Body of pancreas (tissue), 4 donors: Measurements from ENCODE around the gene NPAS2. TPM values are rescaled to one million over a fixed set of nuclear protein-coding genes. Genes with fewer than 3 reads are reported as not detected.

ENCODE experiments used
- ATAC-seq: fragments of 150-250 bp; one replicate; pipeline ENCODE4 v1.9.1; 2016
- DNase-seq, 4 donors: peaks; one replicate each; pipeline ENCODE4 v3.0.0-alpha.2; 2019
- H3K27ac ChIP-seq, 4 donors: fragments of 200-600 bp; sonication (generic); 1 replicate in 3 of 4; 2 replicates in 1 of 4; pipeline versions ENCODE4 v1.5.1 to v1.6.1; 2016 to 2019; ENCODE audit warnings: mild to moderate bottlenecking in 1 of 4, mixed read lengths in 1 of 4, moderate library complexity in 1 of 4
- H3K27me3 ChIP-seq, 2 donors: fragments of 200-600 bp; sonication (generic); one replicate each; pipeline ENCODE4 v1.6.0; 2016; ENCODE audit warnings: mild to moderate bottlenecking in 1 of 2
- H3K36me3 ChIP-seq, 2 donors: fragments of 200-600 bp; sonication (generic); replicated peaks in 1 of 2; 2 replicates each; pipeline ENCODE4 v1.5.1; 2016; ENCODE audit warnings: low read depth in 2 of 2; ENCODE audit not compliant: insufficient read depth in 1 of 2
- H3K4me1 ChIP-seq: fragments of 200-600 bp; sonication (generic); one replicate; pipeline ENCODE4 v1.6.0; 2016
- H3K4me3 ChIP-seq, 2 donors: fragments of 200-600 bp; sonication (generic); 1 replicate in 1 of 2; 2 replicates in 1 of 2; pipeline ENCODE4 v1.5.1; 2016 to 2019
- H3K9me3 ChIP-seq, 3 donors: fragments of 200-600 bp; sonication (generic); 1 replicate in 2 of 3; 2 replicates in 1 of 3; pipeline ENCODE4 v1.5.1; 2016
- POLR2A ChIP-seq, 3 donors: fragments of 450-650 bp; IDR thresholded peaks; one replicate each; pipeline ENCODE4 v1.6.1; 2016; ENCODE audit warnings: antibody characterized with exemption in 3 of 3, mild to moderate bottlenecking in 2 of 3
- WGBS, 2 donors: methylation state at CpG; one replicate each; pipeline ENCODE4 v1.1.5; 2017; 5-methylcytosine and 5-hydroxymethylcytosine counted together
- intact Hi-C: fragments of 100-400 bp; cut with DNase I; formaldehyde crosslinking; loops from one replicate; pipeline ENCODE4 v1.15.1; 2023
- total RNA-seq, 2 donors: library from RNA; depleted of rRNA; stranded (reverse); fragments of >200 nt; gene quantifications; one replicate each; pipeline ENCODE4 v1.1.0, GENCODE V29; 2016
- TF ChIP-seq, protein P1 (sequence below), 7 experiments: fragments of 450-650 bp in 4 of 7; fragments of 200-600 bp in 3 of 7; sonication (generic) in 3 of 7; IDR thresholded peaks; one replicate each; pipeline ENCODE4 v1.5.1; 2016 to 2019; ENCODE audit warnings: antibody characterized with exemption in 7 of 7

NPAS2 gene
- total RNA-seq, 2 donors from 2014 or later, result 32.7 to 51.7 TPM

DNA sequence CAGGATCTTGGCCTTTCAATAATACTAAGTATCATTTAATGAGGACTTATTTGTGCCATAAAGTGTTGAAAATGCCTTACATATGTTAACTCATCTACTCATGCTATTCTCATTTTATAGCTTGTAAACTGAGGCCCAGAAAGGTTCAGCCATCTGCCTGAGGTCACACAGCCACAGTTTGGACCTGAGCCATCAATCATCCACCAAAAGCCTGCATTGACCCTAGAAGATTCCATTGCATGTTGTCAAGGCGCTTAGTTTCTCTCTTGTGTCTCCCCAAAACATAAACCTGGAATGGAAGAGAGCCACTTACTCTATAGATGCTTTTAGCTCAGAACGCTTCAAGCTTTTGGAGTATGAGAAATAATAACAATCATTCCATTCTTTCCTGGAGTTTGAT, 26.8 kb downstream of the NPAS2 start:
- ATAC-seq, result no peak
- intact Hi-C loops, result no loop called here
- Histone ChIP-seq H3K27ac (no peak overlapping the region), H3K4me1 (peaks cover 46% of the 10 kb centered on the region), H3K9me3 (no peaks in the 10 kb centered on the region), H3K36me3 (peaks cover 0 to under 1% of the 10 kb centered on the region in 2 donors), H3K4me3 (no peak overlapping the region), H3K27me3 (no peaks in the 10 kb centered on the region)
- no peak for DNase-seq
- TF ChIP-seq, protein P1, sequence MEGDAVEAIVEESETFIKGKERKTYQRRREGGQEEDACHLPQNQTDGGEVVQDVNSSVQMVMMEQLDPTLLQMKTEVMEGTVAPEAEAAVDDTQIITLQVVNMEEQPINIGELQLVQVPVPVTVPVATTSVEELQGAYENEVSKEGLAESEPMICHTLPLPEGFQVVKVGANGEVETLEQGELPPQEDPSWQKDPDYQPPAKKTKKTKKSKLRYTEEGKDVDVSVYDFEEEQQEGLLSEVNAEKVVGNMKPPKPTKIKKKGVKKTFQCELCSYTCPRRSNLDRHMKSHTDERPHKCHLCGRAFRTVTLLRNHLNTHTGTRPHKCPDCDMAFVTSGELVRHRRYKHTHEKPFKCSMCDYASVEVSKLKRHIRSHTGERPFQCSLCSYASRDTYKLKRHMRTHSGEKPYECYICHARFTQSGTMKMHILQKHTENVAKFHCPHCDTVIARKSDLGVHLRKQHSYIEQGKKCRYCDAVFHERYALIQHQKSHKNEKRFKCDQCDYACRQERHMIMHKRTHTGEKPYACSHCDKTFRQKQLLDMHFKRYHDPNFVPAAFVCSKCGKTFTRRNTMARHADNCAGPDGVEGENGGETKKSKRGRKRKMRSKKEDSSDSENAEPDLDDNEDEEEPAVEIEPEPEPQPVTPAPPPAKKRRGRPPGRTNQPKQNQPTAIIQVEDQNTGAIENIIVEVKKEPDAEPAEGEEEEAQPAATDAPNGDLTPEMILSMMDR (IDR thresholded peaks at IDR 0.05), result no peak
- no peak for TF ChIP-seq POLR2A (IDR thresholded peaks at IDR 0.05)
- WGBS, 2 donors, result 94 to 100% methylated on average over 2 of the region's 2 CpGs

DNA sequence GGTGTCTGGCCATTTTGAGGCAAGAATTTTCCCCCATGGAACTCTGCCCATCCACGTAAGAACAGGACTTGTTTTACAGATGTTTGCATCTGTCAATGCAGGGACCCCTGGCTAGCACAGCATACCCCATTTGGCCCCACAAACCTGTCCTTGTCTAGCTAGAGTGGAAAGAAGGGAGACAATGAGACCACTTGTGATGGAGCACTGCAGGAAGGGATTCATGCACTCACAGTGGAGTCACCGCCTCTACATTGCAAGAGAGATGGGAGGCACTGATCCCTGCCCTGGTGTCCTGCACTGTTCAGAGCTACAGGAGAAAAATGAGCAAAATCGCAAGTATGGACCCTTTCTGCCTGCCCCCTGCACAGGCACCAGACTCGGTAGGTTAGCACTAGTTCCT, 32.5 kb downstream of the NPAS2 start:
- Histone ChIP-seq H3K36me3 (no peaks in the 10 kb centered on the region), H3K9me3 (no peaks in the 10 kb centered on the region), H3K27me3 (no peaks in the 10 kb centered on the region), H3K27ac (no peak overlapping the region), H3K4me1 (peaks cover 27% of the 10 kb centered on the region), H3K4me3 (no peak overlapping the region)
- ATAC-seq (no peak), DNase-seq (no peak)
- intact Hi-C loops, result no loop called here
- 86 to 91% methylated on average over 4 of the region's 4 CpGs for WGBS, 2 donors
- no peak for TF ChIP-seq POLR2A (IDR thresholded peaks at IDR 0.05)
- TF ChIP-seq, protein P1 (IDR thresholded peaks at IDR 0.05), result no peak

DNA sequence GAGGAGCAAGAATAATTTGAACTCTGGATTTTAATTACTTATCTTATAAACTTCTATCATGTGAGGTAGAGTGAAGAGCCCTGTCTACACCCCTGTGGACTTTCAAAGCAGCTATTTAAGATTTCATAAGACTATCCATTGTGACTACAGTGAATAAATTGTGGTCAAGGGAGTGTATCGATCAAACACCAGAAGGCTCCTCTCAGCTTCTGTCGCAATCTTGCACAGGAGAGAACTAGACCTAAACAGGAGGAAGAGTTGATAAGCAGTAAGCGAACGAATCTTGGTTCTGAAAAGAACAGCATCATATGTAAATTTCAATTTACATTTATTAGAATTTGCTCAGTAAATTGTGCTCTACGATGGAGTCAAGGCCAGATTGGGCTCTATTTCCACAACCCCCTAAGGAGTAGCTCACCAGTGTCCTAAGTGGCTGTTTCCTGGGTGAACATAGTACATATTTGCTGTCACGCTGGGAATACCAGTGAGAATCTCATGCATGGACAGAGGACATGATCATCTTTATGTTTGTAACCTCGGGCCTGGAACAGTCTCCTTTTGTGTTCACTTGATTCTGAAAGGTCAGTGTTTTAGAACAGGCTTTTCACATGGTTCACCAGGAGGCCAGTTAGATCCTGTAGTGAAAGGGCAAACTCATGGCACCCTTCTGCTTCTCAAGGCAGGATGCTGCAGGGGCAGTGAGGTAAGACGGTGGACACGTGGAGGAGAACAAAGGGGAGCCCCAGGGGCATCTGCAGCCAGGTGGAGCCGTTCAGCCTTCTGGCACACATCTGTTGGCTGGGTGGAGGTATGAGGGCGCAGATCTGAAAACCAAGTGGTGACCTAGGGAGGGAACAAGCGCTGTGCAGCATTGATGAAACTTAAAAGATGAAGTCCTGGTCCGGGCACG, 33.3 kb downstream of the NPAS2 start:
- H3K36me3 ChIP-seq, result no peaks in the 10 kb centered on the region
- ATAC-seq (no peak), DNase-seq (no peak)
- WGBS, 2 donors, result 74 to 80% methylated on average over 14 of the region's 14 CpGs
- H3K4me3 ChIP-seq, result no peak overlapping the region
- H3K4me1 ChIP-seq, result peaks cover 31% of the 10 kb centered on the region
- H3K27ac ChIP-seq, result no peak overlapping the region
- intact Hi-C loops, result no loop called here
- H3K27me3 ChIP-seq, result no peaks in the 10 kb centered on the region
- no peaks in the 10 kb centered on the region for H3K9me3 ChIP-seq
- TF ChIP-seq POLR2A (IDR thresholded peaks at IDR 0.05), result no peak
- TF ChIP-seq, protein P1 (IDR thresholded peaks at IDR 0.05), result no peak

DNA sequence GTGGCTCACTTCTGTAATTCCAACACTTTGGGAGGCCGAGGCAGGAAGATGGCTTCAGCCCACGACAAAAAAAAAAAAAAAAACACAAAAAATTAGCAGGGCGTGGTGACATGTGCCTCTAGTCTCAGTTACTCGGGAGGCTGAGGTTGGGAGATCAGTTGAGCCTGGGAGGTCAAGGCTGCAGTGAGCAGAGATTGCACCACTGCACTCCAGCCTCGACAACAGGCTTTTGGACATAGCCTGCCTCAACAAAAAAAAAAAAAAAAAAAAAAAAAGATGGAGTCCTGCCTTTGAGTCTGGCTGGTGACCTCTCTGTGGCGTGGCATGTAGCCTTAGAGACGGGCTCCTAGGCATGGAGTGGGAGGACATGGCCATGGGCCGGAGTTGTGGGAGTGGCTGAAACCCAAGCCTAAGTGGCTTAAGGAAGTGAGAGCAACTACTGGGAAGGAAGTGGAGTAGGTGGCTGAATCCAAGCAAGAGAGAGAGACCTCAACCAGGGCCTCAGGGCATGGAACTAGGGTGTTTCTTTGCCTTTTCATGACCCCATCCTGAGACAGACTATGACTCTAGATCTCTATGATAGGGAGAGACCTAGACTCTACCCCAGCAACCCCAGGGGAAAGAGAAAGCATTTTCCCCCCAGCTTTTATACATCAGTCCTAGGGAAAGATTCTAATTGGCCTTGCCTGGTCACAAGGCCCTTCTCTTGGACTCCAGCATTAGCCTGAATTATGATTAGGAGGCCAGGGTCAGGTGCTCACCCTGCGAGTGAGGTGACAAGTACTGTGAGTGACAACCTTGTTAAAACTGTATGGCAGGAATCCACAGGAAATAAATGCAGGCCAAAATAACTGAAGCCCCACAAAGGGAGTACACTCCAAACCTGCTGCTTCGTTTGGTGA, 34.2 kb downstream of the NPAS2 start:
- no peaks in the 10 kb centered on the region for H3K9me3 ChIP-seq
- no peak overlapping the region for H3K27ac ChIP-seq
- peaks cover 29% of the 10 kb centered on the region for H3K4me1 ChIP-seq
- no peak for TF ChIP-seq POLR2A (IDR thresholded peaks at IDR 0.05)
- TF ChIP-seq, protein P1 (IDR thresholded peaks at IDR 0.05), result no peak
- intact Hi-C loops, result no loop called here
- no peak overlapping the region for H3K4me3 ChIP-seq
- WGBS, 2 donors, result 72 to 75% methylated on average over 9 to 10 of the region's 10 CpGs
- H3K27me3 ChIP-seq, result no peaks in the 10 kb centered on the region
- no peaks in the 10 kb centered on the region for H3K36me3 ChIP-seq
- ATAC-seq (peak; percentile 39), DNase-seq (no peak)
